Measurements from ENCODE around the gene PHLDA2.
A peak's percentile ranks its signal among the peaks of the same experiment; 100 is the strongest.

The PHLDA2 gene

DNA sequence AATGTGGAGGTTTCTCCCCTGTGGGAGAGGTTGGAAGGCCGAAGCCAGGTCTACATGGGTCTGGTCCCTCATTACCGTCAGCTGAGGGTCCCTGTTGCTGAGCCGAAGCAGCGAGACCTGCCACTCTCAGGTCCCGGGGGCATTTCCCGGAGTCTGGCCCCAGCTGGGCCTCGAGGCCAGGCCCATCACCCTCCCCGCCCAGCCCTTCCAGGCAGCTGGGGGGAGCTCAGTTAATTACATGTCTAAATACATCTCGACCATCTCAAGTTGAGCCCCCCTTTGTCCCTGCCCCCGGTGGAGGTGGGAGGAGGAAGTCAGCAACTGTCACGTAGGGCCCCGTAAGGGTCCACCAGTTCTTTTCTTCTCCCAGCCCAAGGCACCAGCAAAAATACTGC is 47.2 kb downstream of the PHLDA2 start:
- H3K4me1 ChIP-seq (ENCODE audit: insufficient read depth, low read length, poor library complexity, severe bottlenecking), result peaks cover 29% of the 10 kb centered on the region
- H3F3A ChIP-seq (ENCODE audit: low read depth), result no peaks in the 10 kb centered on the region
- H3K9me3 ChIP-seq (ENCODE audit: insufficient read depth, low read depth, low read length), result no peaks in the 10 kb centered on the region
- TF ChIP-seq CTCF (conservative IDR thresholded peaks at IDR 0.05; ENCODE audit: low read length) (no peak), EZH2phosphoT487 (IDR thresholded peaks at IDR 0.05; ENCODE audit: borderline replicate concordance) (no peak)
- H2AFZ ChIP-seq (ENCODE audit: low read length), result peak overlapping the region; percentile 86
- H3K9me2 ChIP-seq (replicated peaks; ENCODE audit: low read depth, low read length), result no peaks in the 10 kb centered on the region
- no peaks in the 10 kb centered on the region for H4K20me1 ChIP-seq (ENCODE audit: insufficient read depth, low read length, poor library complexity, severe bottlenecking)
- peak overlapping the region; percentile 55 for H3K4me2 ChIP-seq (ENCODE audit: low read depth, low read length, poor library complexity, severe bottlenecking)
- no peak overlapping the region for H3K4me3 ChIP-seq (ENCODE audit: low read length, poor library complexity, severe bottlenecking)
- no peaks in the 10 kb centered on the region for H3K27me3 ChIP-seq (ENCODE audit: insufficient read depth, low read length, poor library complexity, severe bottlenecking)
- no peaks in the 10 kb centered on the region for H3K79me2 ChIP-seq (ENCODE audit: insufficient read depth, low read length)
- H3K9ac ChIP-seq (ENCODE audit: low read depth, low read length, poor library complexity, severe bottlenecking), result peak overlapping the region; percentile 71
- no peaks in the 10 kb centered on the region for H3K36me3 ChIP-seq (ENCODE audit: insufficient read depth, low read length)

GRCh38 chr11:2881076-2881980 is 47.9 kb downstream of the PHLDA2 start:
- Histone ChIP-seq H3F3A (ENCODE audit: low read depth) (no peaks in the 10 kb centered on the region), H3K9me3 (ENCODE audit: insufficient read depth, low read depth, low read length) (no peaks in the 10 kb centered on the region), H3K4me2 (ENCODE audit: low read depth, low read length, poor library complexity, severe bottlenecking) (peak overlapping the region; percentile 55), H4K20me1 (ENCODE audit: insufficient read depth, low read length, poor library complexity, severe bottlenecking) (no peaks in the 10 kb centered on the region), H3K79me2 (ENCODE audit: insufficient read depth, low read length) (no peaks in the 10 kb centered on the region), H3K9me2 (replicated peaks; ENCODE audit: low read depth, low read length) (no peaks in the 10 kb centered on the region), H3K4me3 (ENCODE audit: low read length, poor library complexity, severe bottlenecking) (no peak overlapping the region), H3K4me1 (ENCODE audit: insufficient read depth, low read length, poor library complexity, severe bottlenecking) (peaks cover 26% of the 10 kb centered on the region), H3K27me3 (ENCODE audit: insufficient read depth, low read length, poor library complexity, severe bottlenecking) (no peaks in the 10 kb centered on the region), H3K9ac (ENCODE audit: low read depth, low read length, poor library complexity, severe bottlenecking) (peak overlapping the region; percentile 71), H2AFZ (ENCODE audit: low read length) (peak overlapping the region; percentile 86), H3K36me3 (ENCODE audit: insufficient read depth, low read length) (no peaks in the 10 kb centered on the region)
- TF ChIP-seq EZH2phosphoT487 (IDR thresholded peaks at IDR 0.05; ENCODE audit: borderline replicate concordance), result no peak
- no peak for TF ChIP-seq CTCF (conservative IDR thresholded peaks at IDR 0.05; ENCODE audit: low read length)

- H3K27me3 ChIP-seq (ENCODE audit: insufficient read depth, low read length, poor library complexity, severe bottlenecking), result no peaks in the 10 kb centered on the region
- no peaks in the 10 kb centered on the region for H3K79me2 ChIP-seq (ENCODE audit: insufficient read depth, low read length)
- no peaks in the 10 kb centered on the region for H3K36me3 ChIP-seq (ENCODE audit: insufficient read depth, low read length)
- H4K20me1 ChIP-seq (ENCODE audit: insufficient read depth, low read length, poor library complexity, severe bottlenecking), result no peaks in the 10 kb centered on the region
- H3K9ac ChIP-seq (ENCODE audit: low read depth, low read length, poor library complexity, severe bottlenecking), result peak overlapping the region; percentile 71
- no peaks in the 10 kb centered on the region for H3K9me3 ChIP-seq (ENCODE audit: insufficient read depth, low read depth, low read length)
- no peak overlapping the region for H3K4me2 ChIP-seq (ENCODE audit: low read depth, low read length, poor library complexity, severe bottlenecking)
- no peaks in the 10 kb centered on the region for H3F3A ChIP-seq (ENCODE audit: low read depth)
- H3K9me2 ChIP-seq (replicated peaks; ENCODE audit: low read depth, low read length), result no peaks in the 10 kb centered on the region
- H2AFZ ChIP-seq (ENCODE audit: low read length), result no peak overlapping the region
- H3K4me1 ChIP-seq (ENCODE audit: insufficient read depth, low read length, poor library complexity, severe bottlenecking), result peaks cover 30% of the 10 kb centered on the region
- no peak overlapping the region for H3K4me3 ChIP-seq (ENCODE audit: low read length, poor library complexity, severe bottlenecking)
- TF ChIP-seq CTCF (conservative IDR thresholded peaks at IDR 0.05; ENCODE audit: low read length), result no peak
- TF ChIP-seq EZH2phosphoT487 (IDR thresholded peaks at IDR 0.05; ENCODE audit: borderline replicate concordance), result no peak
These were observed 48.6 kb downstream of the PHLDA2 start for GRCh38 chr11:2880646-2881045.

Data from Loucy (cell line).